Measurements from ENCODE around the gene SPINK4. TPM values are rescaled to one million over a fixed set of nuclear protein-coding genes. Genes with fewer than 3 reads are reported as not detected.
A peak's percentile ranks its signal among the peaks of the same experiment; 100 is the strongest.

The SPINK4 gene
- total RNA-seq, 1 donor from 2014 or later: not detected

DNA sequence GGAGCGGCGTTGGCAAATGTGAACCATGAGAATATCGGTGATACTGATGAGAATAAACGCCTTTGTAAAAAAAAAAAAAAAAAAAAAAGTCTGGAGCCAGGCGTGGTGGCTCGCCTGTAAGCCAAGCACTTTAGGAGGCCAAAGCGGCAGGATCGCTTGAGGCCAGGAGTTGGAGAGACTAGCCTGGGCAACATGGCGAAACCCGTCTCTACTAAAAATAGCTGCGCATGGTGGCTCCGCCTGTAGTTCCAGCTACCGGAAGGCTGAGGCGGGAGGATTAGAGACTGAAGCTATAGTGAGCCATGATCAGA is 49.9 kb downstream of the SPINK4 start:
- Mint-ChIP-seq H3K27me3 (ENCODE audit: unreplicated experiment) (peaks cover 8% of the 10 kb centered on the region), H3K27ac (ENCODE audit: unreplicated experiment) (peak overlapping the region; percentile 88), H3K36me3 (ENCODE audit: unreplicated experiment) (no peaks in the 10 kb centered on the region), H3K4me3 (ENCODE audit: unreplicated experiment) (peak overlapping the region; percentile 98), H3K9me3 (ENCODE audit: unreplicated experiment) (peaks cover 12% of the 10 kb centered on the region), H3K4me1 (ENCODE audit: low read depth, unreplicated experiment) (peaks cover 5% of the 10 kb centered on the region)
- TF ChIP-seq, protein P1, sequence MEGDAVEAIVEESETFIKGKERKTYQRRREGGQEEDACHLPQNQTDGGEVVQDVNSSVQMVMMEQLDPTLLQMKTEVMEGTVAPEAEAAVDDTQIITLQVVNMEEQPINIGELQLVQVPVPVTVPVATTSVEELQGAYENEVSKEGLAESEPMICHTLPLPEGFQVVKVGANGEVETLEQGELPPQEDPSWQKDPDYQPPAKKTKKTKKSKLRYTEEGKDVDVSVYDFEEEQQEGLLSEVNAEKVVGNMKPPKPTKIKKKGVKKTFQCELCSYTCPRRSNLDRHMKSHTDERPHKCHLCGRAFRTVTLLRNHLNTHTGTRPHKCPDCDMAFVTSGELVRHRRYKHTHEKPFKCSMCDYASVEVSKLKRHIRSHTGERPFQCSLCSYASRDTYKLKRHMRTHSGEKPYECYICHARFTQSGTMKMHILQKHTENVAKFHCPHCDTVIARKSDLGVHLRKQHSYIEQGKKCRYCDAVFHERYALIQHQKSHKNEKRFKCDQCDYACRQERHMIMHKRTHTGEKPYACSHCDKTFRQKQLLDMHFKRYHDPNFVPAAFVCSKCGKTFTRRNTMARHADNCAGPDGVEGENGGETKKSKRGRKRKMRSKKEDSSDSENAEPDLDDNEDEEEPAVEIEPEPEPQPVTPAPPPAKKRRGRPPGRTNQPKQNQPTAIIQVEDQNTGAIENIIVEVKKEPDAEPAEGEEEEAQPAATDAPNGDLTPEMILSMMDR (IDR thresholded peaks at IDR 0.05; ENCODE audit: partially characterized antibody, unreplicated experiment): no peak
- DNase-seq: no peak

DNA sequence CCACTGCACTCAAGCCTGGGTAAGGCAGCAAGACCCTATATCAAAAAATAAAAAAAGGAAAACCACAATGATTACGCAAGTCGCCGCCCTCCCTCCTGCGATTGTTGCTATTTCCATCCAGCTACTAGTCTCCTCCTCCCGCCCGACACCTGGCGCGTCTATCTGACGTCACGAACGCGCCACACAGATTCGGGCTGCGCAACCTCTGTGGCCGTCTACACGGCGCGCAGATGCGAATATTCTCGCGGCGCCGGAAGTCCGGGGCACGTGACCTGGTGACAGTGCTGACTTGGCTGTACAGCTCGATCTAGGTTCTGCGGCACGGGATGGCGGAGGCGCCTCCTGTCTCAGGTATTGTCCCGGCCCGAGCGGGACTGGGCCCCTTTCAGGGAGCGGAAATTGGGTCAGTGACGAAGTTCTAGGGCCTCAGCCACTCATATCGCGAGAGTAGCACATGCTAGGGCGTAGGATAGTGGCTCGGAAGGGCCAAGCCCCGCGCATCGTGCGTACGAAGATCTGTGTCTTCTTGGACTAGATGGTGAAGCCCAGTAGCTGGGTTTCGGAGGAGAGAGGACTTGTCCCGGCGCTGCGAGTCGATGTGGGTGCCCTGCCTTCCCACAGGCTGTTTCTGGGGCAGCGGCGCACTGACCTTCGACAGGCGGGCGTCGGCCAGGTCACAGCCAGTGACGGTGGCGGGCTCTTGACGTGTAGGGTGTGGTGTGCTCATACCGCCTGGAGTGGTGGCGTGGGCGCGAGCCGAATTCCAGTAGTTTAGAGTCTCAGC is 50.5 kb downstream of the SPINK4 start, which contains the start of gene NFX1:
NFX1 (plus strand) TSS at position 270 of the 784 bp plus-strand sequence; CDS start at position 327, 57 bp downstream.
- Mint-ChIP-seq H3K4me3 (ENCODE audit: unreplicated experiment) (peak within 1 kb of the TSS; percentile 98), H3K9me3 (ENCODE audit: unreplicated experiment) (peaks cover 12% of the 10 kb centered on the region), H3K27ac (ENCODE audit: unreplicated experiment) (peak within 1 kb of the TSS; percentile 88), H3K36me3 (ENCODE audit: unreplicated experiment) (no peaks in the 10 kb centered on the region), H3K27me3 (ENCODE audit: unreplicated experiment) (peaks cover 8% of the 10 kb centered on the region), H3K4me1 (ENCODE audit: low read depth, unreplicated experiment) (peaks cover 5% of the 10 kb centered on the region)
- TF ChIP-seq, protein P1 (IDR thresholded peaks at IDR 0.05; ENCODE audit: partially characterized antibody, unreplicated experiment): no peak
- peak; percentile 96 for DNase-seq

DNA sequence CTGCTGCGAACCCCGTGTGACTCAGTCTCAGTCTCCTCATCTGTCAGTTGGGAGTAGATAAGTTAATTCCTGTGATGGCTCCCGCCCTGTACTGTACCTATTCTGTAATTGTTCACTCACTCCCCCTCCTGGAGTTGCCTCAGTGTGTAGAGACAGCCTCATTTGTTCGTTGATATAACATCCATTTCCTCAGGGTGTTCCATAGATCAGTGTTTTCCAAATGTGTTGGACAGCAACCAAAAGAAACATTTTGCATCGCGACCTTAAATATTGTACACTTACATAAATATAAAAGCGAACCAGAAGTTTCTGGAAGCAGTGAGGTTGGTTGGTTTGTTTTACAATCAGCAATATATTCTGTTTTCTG is 51.0 kb downstream of the SPINK4 start:
- no peak for DNase-seq
- Mint-ChIP-seq H3K9me3 (ENCODE audit: unreplicated experiment) (peaks cover 12% of the 10 kb centered on the region), H3K27me3 (ENCODE audit: unreplicated experiment) (peaks cover 8% of the 10 kb centered on the region), H3K4me3 (ENCODE audit: unreplicated experiment) (peak overlapping the region; percentile 98), H3K36me3 (ENCODE audit: unreplicated experiment) (no peaks in the 10 kb centered on the region), H3K27ac (ENCODE audit: unreplicated experiment) (peak overlapping the region; percentile 88), H3K4me1 (ENCODE audit: low read depth, unreplicated experiment) (peaks cover 5% of the 10 kb centered on the region)
- TF ChIP-seq, protein P1 (IDR thresholded peaks at IDR 0.05; ENCODE audit: partially characterized antibody, unreplicated experiment): no peak

DNA sequence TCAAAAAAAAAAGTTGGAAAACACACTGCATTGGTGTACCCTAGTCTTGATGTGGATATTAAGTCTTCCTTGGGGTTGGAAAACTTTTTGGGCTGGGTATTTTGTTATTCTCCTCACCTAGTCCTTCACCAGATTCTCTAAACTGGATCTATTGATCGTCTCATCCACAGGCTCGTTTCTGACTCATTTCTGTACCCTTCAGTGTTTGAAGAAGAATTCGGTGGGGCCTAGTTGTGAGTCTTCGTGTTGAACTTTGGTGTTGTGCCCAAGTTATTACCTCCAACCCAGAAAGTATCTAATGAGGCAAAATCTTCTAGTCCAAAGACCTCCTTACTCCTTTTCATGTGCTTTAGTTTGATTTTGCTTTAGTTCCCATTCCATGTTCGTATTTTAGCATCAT is 51.9 kb downstream of the SPINK4 start:
- Mint-ChIP-seq H3K4me3 (ENCODE audit: unreplicated experiment) (peak overlapping the region; percentile 61), H3K27ac (ENCODE audit: unreplicated experiment) (no peak overlapping the region), H3K9me3 (ENCODE audit: unreplicated experiment) (peaks cover 12% of the 10 kb centered on the region), H3K36me3 (ENCODE audit: unreplicated experiment) (no peaks in the 10 kb centered on the region), H3K4me1 (ENCODE audit: low read depth, unreplicated experiment) (peaks cover 5% of the 10 kb centered on the region), H3K27me3 (ENCODE audit: unreplicated experiment) (peaks cover 8% of the 10 kb centered on the region)
- TF ChIP-seq, protein P1 (IDR thresholded peaks at IDR 0.05; ENCODE audit: partially characterized antibody, unreplicated experiment): no peak
- DNase-seq: no peak

DNA sequence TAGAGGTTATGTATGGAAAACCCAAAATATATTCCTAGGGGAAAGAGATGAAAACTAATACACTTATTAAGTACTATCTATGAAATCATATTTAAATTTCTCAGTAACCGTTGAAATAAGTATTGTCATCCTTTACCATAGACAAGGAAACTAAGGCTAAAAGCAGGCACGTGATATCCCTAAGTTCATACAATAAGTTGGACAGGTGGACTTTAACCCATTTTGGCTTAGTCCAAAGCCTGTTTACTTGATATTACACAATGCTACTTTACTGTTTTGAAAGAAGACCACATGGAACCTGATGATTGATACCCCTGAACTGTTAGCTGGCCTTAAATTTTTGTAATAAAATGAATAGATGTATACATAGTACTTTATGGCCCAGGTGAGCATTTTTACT is 53.8 kb downstream of the SPINK4 start:
- Mint-ChIP-seq H3K27me3 (ENCODE audit: unreplicated experiment) (peaks cover 8% of the 10 kb centered on the region), H3K9me3 (ENCODE audit: unreplicated experiment) (peaks cover 10% of the 10 kb centered on the region), H3K27ac (ENCODE audit: unreplicated experiment) (no peak overlapping the region), H3K36me3 (ENCODE audit: unreplicated experiment) (peaks cover 5% of the 10 kb centered on the region), H3K4me1 (ENCODE audit: low read depth, unreplicated experiment) (peaks cover 7% of the 10 kb centered on the region), H3K4me3 (ENCODE audit: unreplicated experiment) (no peak overlapping the region)
- TF ChIP-seq, protein P1 (IDR thresholded peaks at IDR 0.05; ENCODE audit: partially characterized antibody, unreplicated experiment): no peak
- no peak for DNase-seq

All from glutamatergic neuron (in vitro differentiated cells).